Omental fat pad (tissue), 4 donors: ENCODE results near the gene CALCOCO2. TPM values are rescaled to one million over a fixed set of nuclear protein-coding genes. Genes with fewer than 3 reads are reported as not detected.
A peak's percentile ranks its signal among the peaks of the same experiment; 100 is the strongest.

Experiments
- ATAC-seq: fragments of 150-250 bp; one replicate; pipeline ENCODE4 v1.9.1; 2016; ENCODE audit warnings: mild to moderate bottlenecking, moderate library complexity; ENCODE audit not compliant: low FRiP score
- DNase-seq: peaks from one replicate; pipeline ENCODE4 v3.0.0-alpha.2; 2019; ENCODE audit warnings: low spot score
- small RNA-seq: library from RNA; depleted of rRNA; stranded (forward); fragments of <200 nt; gene quantifications from one replicate; pipeline ENCODE3, GENCODE V24; 2016
- total RNA-seq, 4 donors: library from RNA; depleted of rRNA; stranded (reverse); fragments of >200 nt; gene quantifications; one replicate each; pipeline ENCODE4 v1.1.0, GENCODE V29; 2016
- TF ChIP-seq, protein P1 (sequence below), 3 donors: fragments of 450-650 bp; IDR thresholded peaks; one replicate each; pipeline ENCODE4 v1.5.1; 2016 to 2017; ENCODE audit warnings: antibody characterized with exemption in 3 of 3, mild to moderate bottlenecking in 3 of 3, moderate library complexity in 2 of 3

Gene CALCOCO2
- total RNA-seq, 4 donors from 2014 or later, result 107 to 356 (median 135) TPM

DNA sequence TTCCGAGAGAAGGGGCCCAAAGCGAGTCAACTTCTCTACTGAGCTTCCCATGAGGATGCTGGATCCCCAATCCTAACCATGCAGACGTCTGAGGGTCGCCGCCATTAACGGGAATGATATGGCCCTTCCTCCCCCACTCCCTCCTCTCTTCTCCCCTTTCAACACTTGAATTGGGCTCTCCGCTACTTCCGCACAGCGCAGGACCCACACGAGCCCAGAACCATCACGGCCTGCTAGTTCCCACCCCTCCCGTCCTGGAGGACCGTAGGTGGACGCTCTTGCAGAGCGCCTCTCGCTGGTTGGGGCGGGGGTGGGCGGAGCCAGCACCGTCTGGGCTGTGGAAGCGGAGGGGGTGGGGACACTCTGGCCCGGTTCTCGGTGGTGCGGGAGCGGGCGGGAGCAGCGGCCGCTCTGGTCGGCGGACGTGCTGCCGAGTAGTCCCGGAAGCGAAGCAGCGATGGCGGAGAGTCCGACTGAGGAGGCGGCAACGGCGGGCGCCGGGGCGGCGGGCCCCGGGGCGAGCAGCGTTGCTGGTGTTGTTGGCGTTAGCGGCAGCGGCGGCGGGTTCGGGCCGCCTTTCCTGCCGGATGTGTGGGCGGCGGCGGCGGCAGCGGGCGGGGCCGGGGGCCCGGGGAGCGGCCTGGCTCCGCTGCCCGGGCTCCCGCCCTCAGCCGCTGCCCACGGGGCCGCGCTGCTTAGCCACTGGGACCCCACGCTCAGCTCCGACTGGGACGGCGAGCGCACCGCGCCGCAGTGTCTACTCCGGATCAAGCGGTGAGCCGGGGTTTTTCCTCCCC is 77.4 kb downstream of the CALCOCO2 start, which contains the start of gene UBE2Z:
Gene UBE2Z, plus strand, starts transcription at position 361 of the 797 bp plus-strand sequence. Its CDS starts 97 bp downstream, at position 458.
- ATAC-seq (peak; percentile 96), DNase-seq (peak; percentile 62)
- TF ChIP-seq, protein P1, sequence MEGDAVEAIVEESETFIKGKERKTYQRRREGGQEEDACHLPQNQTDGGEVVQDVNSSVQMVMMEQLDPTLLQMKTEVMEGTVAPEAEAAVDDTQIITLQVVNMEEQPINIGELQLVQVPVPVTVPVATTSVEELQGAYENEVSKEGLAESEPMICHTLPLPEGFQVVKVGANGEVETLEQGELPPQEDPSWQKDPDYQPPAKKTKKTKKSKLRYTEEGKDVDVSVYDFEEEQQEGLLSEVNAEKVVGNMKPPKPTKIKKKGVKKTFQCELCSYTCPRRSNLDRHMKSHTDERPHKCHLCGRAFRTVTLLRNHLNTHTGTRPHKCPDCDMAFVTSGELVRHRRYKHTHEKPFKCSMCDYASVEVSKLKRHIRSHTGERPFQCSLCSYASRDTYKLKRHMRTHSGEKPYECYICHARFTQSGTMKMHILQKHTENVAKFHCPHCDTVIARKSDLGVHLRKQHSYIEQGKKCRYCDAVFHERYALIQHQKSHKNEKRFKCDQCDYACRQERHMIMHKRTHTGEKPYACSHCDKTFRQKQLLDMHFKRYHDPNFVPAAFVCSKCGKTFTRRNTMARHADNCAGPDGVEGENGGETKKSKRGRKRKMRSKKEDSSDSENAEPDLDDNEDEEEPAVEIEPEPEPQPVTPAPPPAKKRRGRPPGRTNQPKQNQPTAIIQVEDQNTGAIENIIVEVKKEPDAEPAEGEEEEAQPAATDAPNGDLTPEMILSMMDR (IDR thresholded peaks at IDR 0.05), result no peak

DNA sequence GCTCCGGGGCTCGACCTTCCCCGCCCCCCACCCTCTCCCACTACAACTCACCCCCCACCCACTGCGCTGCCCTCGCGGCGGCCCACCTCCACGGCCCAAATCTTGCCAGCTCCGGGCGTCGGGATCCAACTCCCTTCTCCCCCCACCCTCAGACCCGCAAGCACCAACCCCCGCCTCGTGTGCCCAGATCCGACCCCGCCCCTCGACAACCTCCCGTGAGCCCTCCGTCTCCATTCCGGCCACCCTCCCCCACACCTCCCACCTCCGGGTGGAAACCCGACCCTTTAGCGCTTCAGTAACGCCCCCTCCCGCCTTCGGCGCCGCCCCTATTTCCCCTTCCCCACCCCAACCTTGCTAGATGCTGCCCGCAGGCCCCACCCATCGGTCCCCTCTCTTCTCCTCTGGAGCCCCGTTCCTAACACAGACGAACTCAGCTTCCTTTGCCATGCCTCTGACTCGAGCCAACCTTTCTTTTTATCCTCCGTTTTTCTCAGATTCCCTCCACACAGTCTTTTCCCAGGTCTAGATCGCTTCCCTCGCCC is 78.1 kb downstream of the CALCOCO2 start:
- TF ChIP-seq, protein P1 (IDR thresholded peaks at IDR 0.05), result no peak
- peak; percentile 75 for ATAC-seq
- DNase-seq, result peak; percentile 60

DNA sequence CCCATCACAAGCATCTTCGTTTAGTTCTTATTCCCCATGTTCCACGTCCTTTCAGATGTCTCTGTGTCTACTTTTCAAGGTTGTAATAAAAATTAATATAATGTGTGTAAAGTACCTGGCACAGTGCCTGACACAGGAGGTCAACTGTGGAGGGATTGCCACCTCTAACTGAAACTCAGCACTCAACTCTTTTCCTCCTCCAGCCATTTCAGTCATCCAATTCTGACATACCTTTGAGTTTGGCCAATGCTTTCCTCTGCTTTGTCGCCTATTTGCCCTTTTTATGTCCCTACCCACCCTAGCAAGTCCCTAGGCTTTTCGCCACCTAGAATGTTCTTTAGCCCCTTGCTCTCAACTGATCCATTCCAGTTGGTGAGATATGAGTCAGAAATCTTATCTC is 78.9 kb downstream of the CALCOCO2 start:
- ATAC-seq, result no peak
- TF ChIP-seq, protein P1 (IDR thresholded peaks at IDR 0.05), result no peak

DNA sequence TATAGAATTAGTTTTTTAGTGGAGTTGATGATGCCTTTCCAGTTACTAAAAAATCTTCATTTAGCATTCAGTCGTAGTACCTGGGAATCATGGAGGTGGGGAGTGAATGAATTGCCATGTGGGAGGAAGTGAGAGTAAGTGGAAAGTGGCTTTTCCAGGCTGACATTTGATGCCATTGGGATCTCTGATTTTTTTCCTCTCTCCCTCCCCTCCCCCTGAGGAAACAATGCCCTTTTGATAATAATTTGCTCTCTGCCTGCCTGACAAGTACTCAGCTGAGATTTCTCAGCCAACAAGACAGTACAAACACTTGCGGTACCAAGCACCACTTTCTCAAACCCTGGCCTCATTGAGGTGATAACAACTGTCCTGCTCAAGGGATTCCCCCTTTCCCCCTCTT is 79.5 kb downstream of the CALCOCO2 start:
- ATAC-seq, result no peak
- no peak for DNase-seq
- TF ChIP-seq, protein P1 (IDR thresholded peaks at IDR 0.05), result no peak

More for the DNA sequence above, 78.9 kb downstream of the CALCOCO2 start:
- no peak for DNase-seq

DNA sequence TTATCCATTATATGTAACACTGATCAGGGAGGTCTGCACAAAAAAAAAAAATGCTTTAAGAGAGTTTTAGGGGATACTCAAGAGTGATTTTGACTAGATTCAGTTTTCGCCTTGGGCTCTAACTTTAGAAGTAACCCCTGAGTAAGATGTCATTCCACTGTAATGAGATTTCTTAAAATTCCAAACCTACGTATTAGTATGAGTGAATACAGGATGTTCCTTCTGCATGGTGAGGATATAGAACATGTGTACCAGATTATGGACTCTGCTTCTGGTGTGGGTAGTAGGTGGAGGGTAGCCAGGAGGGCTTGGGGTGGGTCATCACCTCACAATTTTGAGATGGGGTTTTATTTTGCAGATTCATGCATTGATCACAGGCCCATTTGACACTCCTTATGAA is 81.6 kb downstream of the CALCOCO2 start:
- no peak for ATAC-seq
- TF ChIP-seq, protein P1 (IDR thresholded peaks at IDR 0.05), result no peak
- DNase-seq, result no peak

Small RNA genes lying within 50 kb of the gene (small RNA-seq; reads per million reads assigned to genes)
- gene AC068531.1, result not detected
- not detected for gene RF00263

Other genes with a start within 250 kb of the CALCOCO2 start
- gene HOXB3, start 240.8 kb upstream of the CALCOCO2 start, total RNA-seq, result 10 to 100 TPM in 2 of 4 donors, 1 to 10 TPM in 2; 4.8 to 30.3 (median 10.6) TPM
- gene HOXB5, start 237.3 kb upstream of the CALCOCO2 start, total RNA-seq, result 1 to 10 TPM in 2 of 4 donors, under 1 TPM in 2; 0.72 to 3.3 (median 1.4) TPM
- 10 to 100 TPM in 3 of 4 donors, 1 to 10 TPM in 1; 9.2 to 22.7 (median 15.5) TPM for gene HOXB6, start 226.0 kb upstream of the CALCOCO2 start, total RNA-seq
- 10 to 100 TPM in 1 of 4 donors, 1 to 10 TPM in 3; 5.3 to 11.5 (median 8.4) TPM for gene HOXB7, start 220.0 kb upstream of the CALCOCO2 start, total RNA-seq
- 1 to 10 TPM; 4.3 to 6.2 (median 5.0) TPM for gene HOXB8, start 215.7 kb upstream of the CALCOCO2 start, total RNA-seq
- under 1 TPM in 2 of 4 donors, not detected in 2; 0.09 to 0.48 TPM for gene HOXB9, start 204.7 kb upstream of the CALCOCO2 start, total RNA-seq
- not detected for gene PRAC1, start 108.5 kb upstream of the CALCOCO2 start, total RNA-seq
- not detected for gene PRAC2, start 107.8 kb upstream of the CALCOCO2 start, total RNA-seq
- not detected for gene HOXB13, start 102.3 kb upstream of the CALCOCO2 start, total RNA-seq
- gene TTLL6, start 13.8 kb upstream of the CALCOCO2 start, total RNA-seq, result 1 to 10 TPM in 1 of 4 donors, not detected in 3; 1.9 TPM
- gene ATP5MC1, start 61.8 kb downstream of the CALCOCO2 start, total RNA-seq, result 100 to 1,000 TPM in 1 of 4 donors, 10 to 100 TPM in 3; 47.9 to 106 (median 83.0) TPM
- gene UBE2Z, start 77.4 kb downstream of the CALCOCO2 start, total RNA-seq, result 10 to 100 TPM; 54.0 to 63.2 (median 56.5) TPM
- gene SNF8, start 113.8 kb downstream of the CALCOCO2 start, total RNA-seq, result 10 to 100 TPM; 64.0 to 91.9 (median 76.8) TPM
- not detected for gene GIP, start 137.6 kb downstream of the CALCOCO2 start, total RNA-seq
- gene IGF2BP1, start 166.3 kb downstream of the CALCOCO2 start, total RNA-seq, result under 1 TPM in 1 of 4 donors, not detected in 3; 0.16 TPM